Measurements from ENCODE around the gene TARBP1.

The TARBP1 gene

GRCh38 chr1:234452406-234452965, 26.5 kb downstream of the TARBP1 start:
- no peak for TF ChIP-seq CTCF (IDR thresholded peaks at IDR 0.05; ENCODE audit: unreplicated experiment in 3 of 3)
- no peaks in the 10 kb centered on the region for H3K9me3 Mint-ChIP-seq
- peaks cover 40% of the 10 kb centered on the region for H3K36me3 Mint-ChIP-seq (ENCODE audit: low read depth)
- H3K27me3 Mint-ChIP-seq (ENCODE audit: low read depth) = no peaks in the 10 kb centered on the region
- H3K4me3 Mint-ChIP-seq = no peak overlapping the region
- no peak overlapping the region for H3K27ac Mint-ChIP-seq
- H3K4me1 Mint-ChIP-seq = no peaks in the 10 kb centered on the region

DNA sequence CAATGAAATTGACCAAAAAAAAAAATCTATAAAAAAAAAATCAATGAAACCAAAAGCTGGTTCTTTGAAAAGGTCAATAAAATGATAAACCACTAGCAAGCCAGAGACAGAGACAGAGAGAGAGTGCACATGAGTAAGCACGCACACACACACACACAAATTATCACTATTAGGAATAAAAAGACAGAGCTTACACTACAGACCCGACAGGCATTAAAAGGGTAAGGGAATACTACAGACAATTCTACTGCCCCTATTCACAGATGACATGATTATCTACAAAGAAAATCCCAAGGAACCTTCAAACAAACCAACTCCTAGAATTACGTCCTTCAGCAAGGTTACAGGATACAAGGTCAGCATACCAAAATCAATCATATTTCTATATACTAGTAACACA, 38.6 kb downstream of the TARBP1 start:
- Mint-ChIP-seq H3K36me3 (ENCODE audit: low read depth) (peaks cover 81% of the 10 kb centered on the region), H3K4me1 (peaks cover 4% of the 10 kb centered on the region), H3K4me3 (no peak overlapping the region), H3K27ac (no peak overlapping the region), H3K9me3 (peaks cover 33% of the 10 kb centered on the region), H3K27me3 (ENCODE audit: low read depth) (no peaks in the 10 kb centered on the region)
- no peak for TF ChIP-seq CTCF (IDR thresholded peaks at IDR 0.05; ENCODE audit: unreplicated experiment in 3 of 3)

GRCh38 chr1:234438579-234438978, 40.4 kb downstream of the TARBP1 start:
- Mint-ChIP-seq H3K9me3 (peaks cover 33% of the 10 kb centered on the region), H3K27ac (no peak overlapping the region), H3K27me3 (ENCODE audit: low read depth) (no peaks in the 10 kb centered on the region), H3K36me3 (ENCODE audit: low read depth) (peaks cover 78% of the 10 kb centered on the region), H3K4me3 (no peak overlapping the region), H3K4me1 (peaks cover 5% of the 10 kb centered on the region)
- TF ChIP-seq CTCF (IDR thresholded peaks at IDR 0.05; ENCODE audit: unreplicated experiment in 3 of 3) = no peak

DNA sequence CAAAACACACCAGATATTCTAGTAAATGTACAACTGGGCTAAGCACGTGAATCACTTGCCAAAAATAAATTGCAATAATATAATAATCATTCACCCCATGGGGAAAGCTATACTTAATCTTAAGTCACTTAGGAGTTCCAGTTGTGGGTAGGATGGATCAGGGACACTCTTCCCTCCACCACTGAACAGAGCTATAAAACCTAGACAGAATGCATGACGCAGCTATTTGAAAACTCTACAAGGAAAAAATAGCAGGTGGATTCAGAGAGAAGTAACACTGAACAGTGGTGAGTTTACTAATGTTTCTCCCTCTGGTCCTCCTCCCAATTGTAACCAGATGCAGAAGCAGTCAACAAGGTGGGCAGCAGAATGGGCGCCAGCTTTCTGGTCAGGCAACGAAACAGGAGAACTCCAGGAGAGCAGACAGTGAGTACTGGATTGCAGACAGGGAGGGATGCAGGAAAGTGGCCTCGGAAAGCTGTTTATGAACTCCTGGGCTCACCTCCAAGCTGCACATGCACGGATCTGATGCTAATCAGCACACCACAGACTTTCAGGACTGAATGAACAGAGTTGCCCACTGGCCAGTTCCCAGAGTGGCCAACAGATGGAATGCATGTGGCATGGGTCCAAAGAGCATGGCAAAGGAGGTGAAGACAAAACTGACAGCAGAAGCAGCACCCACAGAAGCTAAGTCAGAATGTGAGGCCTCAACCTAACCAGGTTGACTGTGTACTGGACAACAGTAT, 41.4 kb downstream of the TARBP1 start:
- Mint-ChIP-seq H3K9me3 (peaks cover 33% of the 10 kb centered on the region), H3K4me3 (no peak overlapping the region), H3K27me3 (ENCODE audit: low read depth) (no peaks in the 10 kb centered on the region), H3K4me1 (peaks cover 5% of the 10 kb centered on the region), H3K27ac (no peak overlapping the region), H3K36me3 (ENCODE audit: low read depth) (peaks cover 74% of the 10 kb centered on the region)
- no peak for TF ChIP-seq CTCF (IDR thresholded peaks at IDR 0.05; ENCODE audit: unreplicated experiment in 3 of 3)

- no peak for TF ChIP-seq CTCF (IDR thresholded peaks at IDR 0.05; ENCODE audit: unreplicated experiment in 3 of 3)
- Mint-ChIP-seq H3K27me3 (ENCODE audit: low read depth) (no peaks in the 10 kb centered on the region), H3K27ac (no peak overlapping the region), H3K9me3 (peaks cover 24% of the 10 kb centered on the region), H3K4me3 (no peak overlapping the region), H3K36me3 (ENCODE audit: low read depth) (peaks cover 59% of the 10 kb centered on the region), H3K4me1 (peaks cover 5% of the 10 kb centered on the region)
Measured at GRCh38 chr1:234435620-234436019, 43.4 kb downstream of the TARBP1 start.

DNA sequence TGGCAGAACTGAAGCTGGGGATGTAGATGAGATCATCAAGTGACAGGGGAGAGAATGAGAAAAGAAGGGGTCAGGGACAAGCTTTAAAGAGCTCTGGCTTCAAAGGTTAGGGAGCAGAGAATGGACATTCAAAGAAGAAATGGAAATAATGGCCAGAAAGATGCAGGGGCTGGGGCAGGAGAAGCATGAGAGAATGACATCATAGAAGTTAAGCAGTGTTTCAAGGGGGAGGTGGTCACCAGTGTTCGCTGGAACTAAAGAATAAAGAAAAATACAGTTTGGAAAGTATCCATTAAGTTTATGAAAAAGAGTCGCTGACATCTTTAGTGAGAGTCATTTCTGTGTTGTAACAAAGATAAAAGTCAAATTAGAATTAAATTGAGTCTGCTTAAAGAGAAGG, 44.3 kb downstream of the TARBP1 start:
- no peak for TF ChIP-seq CTCF (IDR thresholded peaks at IDR 0.05; ENCODE audit: unreplicated experiment in 3 of 3)
- Mint-ChIP-seq H3K4me1 (peaks cover 5% of the 10 kb centered on the region), H3K27ac (no peak overlapping the region), H3K27me3 (ENCODE audit: low read depth) (no peaks in the 10 kb centered on the region), H3K36me3 (ENCODE audit: low read depth) (peaks cover 55% of the 10 kb centered on the region), H3K9me3 (peaks cover 16% of the 10 kb centered on the region), H3K4me3 (no peak overlapping the region)

Measured in nephron (organoid).